RKO (cell line): ENCODE data around the gene ATXN10.
"Not testable (repeated sequence)": the region's sequence is repeated elsewhere in the genome, so short reads cannot be mapped to it uniquely, and the experiment has no call there.

Experiments
- DNase-seq: peaks from one replicate; pipeline ENCODE4 v3.0.0-alpha.2; 2016; ENCODE audit warnings: low spot score

The ATXN10 gene

GRCh38 chr22:45709060-45709739 lies 37.6 kb downstream of the ATXN10 start:
- peak; percentile 74 for DNase-seq

- DNase-seq: peak; percentile 66
Measured at GRCh38 chr22:45709866-45710265, 38.2 kb downstream of the ATXN10 start.

GRCh38 chr22:45710469-45710868 lies 38.8 kb downstream of the ATXN10 start:
- DNase-seq: no peak

- DNase-seq: not testable (repeated sequence)
Measured at GRCh38 chr22:45714390-45714789, 42.8 kb downstream of the ATXN10 start.

- DNase-seq: peak; percentile 69
Measured at GRCh38 chr22:45717789-45718188, 46.2 kb downstream of the ATXN10 start.

- DNase-seq: no peak
Measured at GRCh38 chr22:45718391-45718790, 46.8 kb downstream of the ATXN10 start.

GRCh38 chr22:45720839-45721378 lies 49.3 kb downstream of the ATXN10 start:
- DNase-seq: no peak

- DNase-seq: no peak
Measured at GRCh38 chr22:45722006-45722405, 50.4 kb downstream of the ATXN10 start.

GRCh38 chr22:45726081-45726480 lies 54.4 kb downstream of the ATXN10 start:
- DNase-seq: no peak

GRCh38 chr22:45731041-45731797 lies 59.6 kb downstream of the ATXN10 start:
- no peak for DNase-seq

GRCh38 chr22:45731798-45732495 lies 60.3 kb downstream of the ATXN10 start:
- no peak for DNase-seq

GRCh38 chr22:45735273-45735672 lies 63.6 kb downstream of the ATXN10 start:
- no peak for DNase-seq

GRCh38 chr22:45738206-45738605 lies 66.6 kb downstream of the ATXN10 start:
- DNase-seq: no peak

- DNase-seq: no peak
Measured at GRCh38 chr22:45740236-45740635, 68.6 kb downstream of the ATXN10 start.

- DNase-seq: no peak
Measured at GRCh38 chr22:45742866-45743450, 71.3 kb downstream of the ATXN10 start.

- no peak for DNase-seq
Measured at GRCh38 chr22:45743687-45744086, 72.1 kb downstream of the ATXN10 start.

- DNase-seq: no peak
Measured at GRCh38 chr22:45744442-45744841, 72.8 kb downstream of the ATXN10 start.

GRCh38 chr22:45750626-45751025 lies 79.0 kb downstream of the ATXN10 start:
- DNase-seq: no peak

- DNase-seq: no peak
Measured at GRCh38 chr22:45752036-45752435, 80.4 kb downstream of the ATXN10 start.

- DNase-seq: no peak
Measured at GRCh38 chr22:45754822-45755221, 83.2 kb downstream of the ATXN10 start.

- DNase-seq: no peak
Measured at GRCh38 chr22:45756558-45756957, 84.9 kb downstream of the ATXN10 start.

- DNase-seq: no peak
Measured at GRCh38 chr22:45757068-45757467, 85.4 kb downstream of the ATXN10 start.
